Testis (tissue), 2 donors: Measurements from ENCODE around the gene SLC6A18.

Experiments
- CTCF ChIP-seq, 3 experiments: fragments of 450-650 bp in 2 of 3; fragments of 200-600 bp in 1 of 3; sonication (generic) in 1 of 3; IDR thresholded peaks; one replicate each; pipeline ENCODE4 v1.5.1; 2016 to 2019; ENCODE audit warnings: antibody characterized with exemption in 3 of 3, mild to moderate bottlenecking in 2 of 3, moderate library complexity in 1 of 3
- POLR2A ChIP-seq: fragments of 450-650 bp; IDR thresholded peaks from one replicate; pipeline ENCODE4 v1.6.1; 2017; ENCODE audit warnings: antibody characterized with exemption, mild to moderate bottlenecking, moderate library complexity

- TF ChIP-seq CTCF (IDR thresholded peaks at IDR 0.05) (no peak), POLR2A (no peak)
These were observed 15.5 kb downstream of the SLC6A18 start for GRCh38 chr5:1240496-1241260.
